ENCODE data around the gene SLC25A25. TPM values are rescaled to one million over a fixed set of nuclear protein-coding genes. Genes with fewer than 3 reads are reported as not detected.

Gene SLC25A25
- total and polyA plus RNA-seq, 2 of the 8 experiments (the other 6 are each of a cell fraction or from before 2014, with no cell fraction given) = 6.5 to 18.5 TPM

DNA sequence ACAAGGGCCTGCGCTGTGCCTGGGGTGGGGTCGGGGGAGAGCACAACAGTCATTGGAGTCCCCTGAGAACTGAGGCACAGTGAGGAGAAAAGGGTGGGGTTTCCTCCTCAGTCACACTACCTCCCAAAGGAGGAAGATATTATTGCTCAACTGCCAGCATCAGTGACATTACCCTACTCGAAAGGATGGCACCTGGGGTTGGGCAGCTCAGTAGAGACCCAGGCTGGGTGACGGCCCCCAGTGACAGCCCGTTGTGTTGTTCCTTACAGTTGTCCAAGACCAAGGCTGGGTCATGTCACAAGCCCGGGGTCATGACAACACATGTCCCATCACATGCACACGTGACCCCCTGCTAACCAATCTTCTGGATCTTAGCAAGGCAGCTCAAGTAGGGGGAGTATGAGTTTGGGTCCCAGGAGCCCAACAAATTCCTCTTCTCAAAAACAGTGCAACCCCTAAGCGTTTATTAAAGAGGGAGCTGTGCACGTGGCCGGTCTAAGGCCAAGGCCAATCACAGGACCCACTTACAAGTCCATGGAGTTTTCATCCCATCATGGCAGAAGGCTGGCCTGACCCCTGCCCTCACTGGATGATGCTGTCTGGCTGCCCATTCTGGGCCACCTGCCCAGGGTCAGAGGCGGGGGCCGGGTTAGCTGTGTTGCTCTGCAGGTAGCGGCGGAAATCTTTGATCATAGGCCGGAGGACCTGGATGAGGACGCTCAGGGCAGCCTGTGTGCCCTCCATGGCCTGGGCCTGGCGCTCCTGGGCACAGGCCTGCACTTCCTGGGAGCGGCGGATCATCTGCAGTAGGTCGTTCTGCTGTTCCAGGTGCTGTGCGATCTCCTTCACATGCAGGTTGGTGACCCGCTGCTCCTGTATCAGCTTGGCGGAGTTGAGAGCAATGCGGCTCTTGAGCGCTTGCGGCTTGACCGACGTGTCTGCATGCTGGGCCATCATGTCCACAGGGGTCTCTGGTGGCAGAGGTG lies 4.9 kb upstream of the SLC25A25 start:
- H3K4me3 ChIP-seq (ENCODE audit: extremely low read depth in 1 of 4, insufficient read depth in 2 of 4, low read depth in 3 of 4, low read length in 4 of 4) = no peak overlapping the region
- WGBS, 2 experiments (ENCODE audit: extremely low coverage in 1 of 2, insufficient coverage in 1 of 2, insufficient read length in 1 of 2, insufficient replicate concordance in 2 of 2, low coverage in 1 of 2, low lambda C conversion rate in 2 of 2, missing lambda C conversion rate in 1 of 2) = 91% methylated on average over 28 of the region's 28 CpGs; no CpG with 5 or more reads in 1 of the 2 experiments
- no peak overlapping the region for H2BK5ac ChIP-seq (ENCODE audit: low read depth, low read length)
- H3K14ac ChIP-seq (ENCODE audit: insufficient read length) = no peak overlapping the region
- no peak overlapping the region for H3K23ac ChIP-seq (ENCODE audit: insufficient read length)
- POLR2A ChIA-PET (ENCODE audit: partially characterized antibody) = no interaction called here
- no peak overlapping the region for H2BK20ac ChIP-seq (ENCODE audit: low read length)
- peaks cover 3% of the 10 kb centered on the region for H3K23me2 ChIP-seq (ENCODE audit: low read depth, low read length)
- H2AK5ac ChIP-seq (ENCODE audit: low read depth, low read length) = no peak overlapping the region
- DNase-seq (ENCODE audit: low read depth in 1 of 2, low spot score in 2 of 2) = no peak
- no peaks in the 10 kb centered on the region for H3K9me3 ChIP-seq (ENCODE audit: insufficient read depth in 2 of 2, low read depth in 1 of 2, low read length in 1 of 2)
- peaks cover 0 to 2% of the 10 kb centered on the region in 2 experiments for H4K20me1 ChIP-seq (replicated peaks in 1 of 2; ENCODE audit: control insufficient read depth in 1 of 2, insufficient read depth in 2 of 2, low read length in 2 of 2)
- no peak overlapping the region for H4K8ac ChIP-seq (ENCODE audit: extremely low read depth, insufficient read depth, low read length)
- H4K5ac ChIP-seq (ENCODE audit: insufficient read length, low read depth, low read length) = no peak overlapping the region
- no peak overlapping the region for H4K91ac ChIP-seq (replicated peaks; ENCODE audit: insufficient read length, low read length)
- no peak overlapping the region for H2AFZ ChIP-seq (ENCODE audit: low read length)
- H2BK120ac ChIP-seq (replicated peaks; ENCODE audit: low read depth, low read length) = no peak overlapping the region
- FAIRE-seq = no peak
- H3K18ac ChIP-seq (ENCODE audit: extremely low read depth, low read length) = no peak overlapping the region
- H3K4ac ChIP-seq (replicated peaks; ENCODE audit: insufficient read length, low read depth, low read length) = no peak overlapping the region
- H3K27me3 ChIP-seq (replicated peaks in 1 of 4; ENCODE audit: control insufficient read depth in 3 of 4, extremely low read depth in 1 of 4, insufficient read depth in 3 of 4, low read length in 3 of 4) = no peaks in the 10 kb centered on the region
- no peak overlapping the region for H3K4me2 ChIP-seq (ENCODE audit: insufficient read depth in 1 of 2, low read depth in 2 of 2, low read length in 2 of 2)
- peaks cover 7% of the 10 kb centered on the region for H3K79me1 ChIP-seq (ENCODE audit: low read depth, low read length)
- no peak overlapping the region for H3K27ac ChIP-seq (ENCODE audit: low read depth, low read length)
- no peaks in the 10 kb centered on the region for H3K79me2 ChIP-seq (ENCODE audit: control insufficient read depth in 1 of 2, insufficient read depth in 2 of 2, low read length in 2 of 2)
- no peak overlapping the region for H3K56ac ChIP-seq (replicated peaks; ENCODE audit: insufficient read length, low read depth, low read length)
- no peak overlapping the region for H3K9ac ChIP-seq (replicated peaks in 1 of 4; ENCODE audit: extremely low read depth in 1 of 4, low read depth in 3 of 4, low read length in 3 of 4)
- H2BK12ac ChIP-seq (ENCODE audit: low read depth, low read length) = no peak overlapping the region
- no peak overlapping the region for H2BK15ac ChIP-seq (ENCODE audit: low read length)
- CTCF ChIA-PET (ENCODE audit: partially characterized antibody) = interaction anchor here (0.7 to 6.0 kb wide), 8 partner anchors 16 to 120 kb away, joined by 3 to 27 read pairs (median 3); no protein-coding TSS in a partner anchor
- peaks cover 0 to 8% (median 7%) of the 10 kb centered on the region in 4 experiments; a peak in 5 of 7 replicates for H3K4me1 ChIP-seq (replicated peaks in 1 of 4; ENCODE audit: control insufficient read depth in 3 of 4, insufficient read depth in 4 of 4, low read length in 3 of 4)
- peaks cover 0 to 2% (median 0%) of the 10 kb centered on the region in 4 experiments; a peak in 1 of 8 replicates for H3K36me3 ChIP-seq (ENCODE audit: control insufficient read depth in 2 of 4, insufficient read depth in 4 of 4, low read length in 3 of 4)
- TF ChIP-seq RAD21 (IDR thresholded peaks at IDR 0.05 in 1 of 2, conservative IDR thresholded peaks at IDR 0.05 in 1 of 2; ENCODE audit: low read depth in 2 of 2, low read length in 2 of 2) = no peak
- no peak for TF ChIP-seq JUN (IDR thresholded peaks at IDR 0.05; ENCODE audit: low read depth, low read length)
- TF ChIP-seq HDAC2 (IDR thresholded peaks at IDR 0.05; ENCODE audit: borderline replicate concordance in 1 of 2, low read depth in 2 of 2, low read length in 2 of 2) = no peak
- TF ChIP-seq ZNF274 (IDR thresholded peaks at IDR 0.05; ENCODE audit: borderline replicate concordance, extremely low read depth, low read length) = no peak
- no peak for TF ChIP-seq BCL11A (IDR thresholded peaks at IDR 0.05; ENCODE audit: low read depth in 2 of 2, low read length in 2 of 2)
- no peak for TF ChIP-seq CREB1 (IDR thresholded peaks at IDR 0.05)
- TF ChIP-seq TAF1 (IDR thresholded peaks at IDR 0.05; ENCODE audit: low read depth, low read length) = no peak
- TF ChIP-seq USF2 (IDR thresholded peaks at IDR 0.05; ENCODE audit: low read length) = no peak
- TF ChIP-seq TBP (IDR thresholded peaks at IDR 0.05; ENCODE audit: low read depth, low read length) = no peak
- TF ChIP-seq SIRT6 (IDR thresholded peaks at IDR 0.05; ENCODE audit: low read length) = no peak
